AG04450 (cell line): Measurements from ENCODE around the gene SORL1. TPM values are rescaled to one million over a fixed set of nuclear protein-coding genes. Genes with fewer than 3 reads are reported as not detected.
A peak's percentile ranks its signal among the peaks of the same experiment; 100 is the strongest.

Experiments used
- CTCF ChIA-PET: fragments of 300-600, 350-600 bp; formaldehyde crosslinking; extraction: SDS; loops from one replicate; lab custom pipeline; 2022; ENCODE audit warnings: antibody characterized with exemption, inconsistent platforms; lab: Charles Lee
- POLR2A ChIA-PET: fragments of 350-600 bp; formaldehyde crosslinking; extraction: SDS; loops from one replicate; lab custom pipeline; 2021; ENCODE audit warnings: antibody characterized with exemption, inconsistent platforms; lab: Yijun Ruan, JAX
- DNase-seq: peaks from one replicate; pipeline ENCODE4 v3.0.0-alpha.2; 2011; ENCODE audit warnings: low read depth, low spot score
- H3K27ac ChIP-seq: one replicate; pipeline ENCODE4 v1.5.1; 2012; ENCODE audit warnings: low read depth, low read length, control low read depth
- H3K27me3 ChIP-seq: one replicate; pipeline ENCODE4 v1.6.0; 2012; ENCODE audit warnings: low read length; ENCODE audit not compliant: control insufficient read depth, insufficient read depth
- H3K4me3 ChIP-seq: 2 replicates; pipeline ENCODE4 v1.5.1; 2011; ENCODE audit warnings: mild to moderate bottlenecking, low read depth, low read length, control low read depth
- H3K9me3 ChIP-seq: 2 replicates; pipeline ENCODE4 v1.5.1; 2012; ENCODE audit warnings: low read length; ENCODE audit not compliant: control insufficient read depth, insufficient read depth
- CTCF ChIP-seq: IDR thresholded peaks from 2 replicates; pipeline ENCODE4 v1.5.1; 2011; ENCODE audit warnings: low read depth, low read length, control low read depth, inconsistent platforms
- polyA plus RNA-seq: library from polyadenylated mRNA; depleted of rRNA; stranded (reverse); fragments of >200 nt; gene quantifications from 2 replicates; pipeline ENCODE4 v1.2.3, GENCODE V29; 2011

SORL1 gene
- polyA plus RNA-seq, 1 experiment = 5.4 TPM

- CTCF ChIA-PET = interaction anchor here (1.9 kb wide), 1 partner anchor 215 kb away, joined by 5 read pairs; no protein-coding TSS in a partner anchor
- no peak overlapping the region for H3K27ac ChIP-seq
- H3K9me3 ChIP-seq = no peaks in the 10 kb centered on the region
- H3K27me3 ChIP-seq = peaks cover 9% of the 10 kb centered on the region
- no peak for DNase-seq
- no peak overlapping the region for H3K4me3 ChIP-seq
- TF ChIP-seq CTCF = peak; percentile 37
- POLR2A ChIA-PET = no interaction called here
Observed at GRCh38 chr11:121534131-121535093, 82.3 kb downstream of the SORL1 start.

GRCh38 chr11:121535129-121535796 is 83.1 kb downstream of the SORL1 start:
- no peak overlapping the region for H3K27ac ChIP-seq
- peaks cover 9% of the 10 kb centered on the region for H3K27me3 ChIP-seq
- H3K4me3 ChIP-seq = no peak overlapping the region
- no peak for TF ChIP-seq CTCF
- DNase-seq = no peak
- POLR2A ChIA-PET = no interaction called here
- CTCF ChIA-PET = interaction anchor here (1.9 kb wide), 1 partner anchor 215 kb away, joined by 5 read pairs; no protein-coding TSS in a partner anchor
- no peaks in the 10 kb centered on the region for H3K9me3 ChIP-seq

GRCh38 chr11:121536126-121536525 is 84.0 kb downstream of the SORL1 start:
- H3K27ac ChIP-seq = no peak overlapping the region
- no peak for TF ChIP-seq CTCF
- H3K9me3 ChIP-seq = no peaks in the 10 kb centered on the region
- no peak for DNase-seq
- peaks cover 9% of the 10 kb centered on the region for H3K27me3 ChIP-seq
- POLR2A ChIA-PET = no interaction called here
- no peak overlapping the region for H3K4me3 ChIP-seq
- CTCF ChIA-PET = no interaction called here

- ChIA-PET POLR2A (no interaction called here), CTCF (no interaction called here)
- H3K4me3 ChIP-seq = no peak overlapping the region
- peaks cover 11% of the 10 kb centered on the region for H3K27me3 ChIP-seq
- H3K9me3 ChIP-seq = no peaks in the 10 kb centered on the region
- TF ChIP-seq CTCF = no peak
- DNase-seq = no peak
- H3K27ac ChIP-seq = no peak overlapping the region
Observed at GRCh38 chr11:121538054-121538453, 85.9 kb downstream of the SORL1 start.

- no peaks in the 10 kb centered on the region for H3K9me3 ChIP-seq
- TF ChIP-seq CTCF = no peak
- POLR2A ChIA-PET = no interaction called here
- CTCF ChIA-PET = no interaction called here
- H3K4me3 ChIP-seq = no peak overlapping the region
- H3K27me3 ChIP-seq = peaks cover 11% of the 10 kb centered on the region
- no peak overlapping the region for H3K27ac ChIP-seq
- no peak for DNase-seq
Observed at GRCh38 chr11:121539000-121539399, 86.9 kb downstream of the SORL1 start.
